ENCODE data around the gene IFTAP. TPM values are rescaled to one million over a fixed set of nuclear protein-coding genes. Genes with fewer than 3 reads are reported as not detected.

IFTAP gene
- total RNA-seq, 1 experiment from 2014 or later = 19.9 TPM

DNA sequence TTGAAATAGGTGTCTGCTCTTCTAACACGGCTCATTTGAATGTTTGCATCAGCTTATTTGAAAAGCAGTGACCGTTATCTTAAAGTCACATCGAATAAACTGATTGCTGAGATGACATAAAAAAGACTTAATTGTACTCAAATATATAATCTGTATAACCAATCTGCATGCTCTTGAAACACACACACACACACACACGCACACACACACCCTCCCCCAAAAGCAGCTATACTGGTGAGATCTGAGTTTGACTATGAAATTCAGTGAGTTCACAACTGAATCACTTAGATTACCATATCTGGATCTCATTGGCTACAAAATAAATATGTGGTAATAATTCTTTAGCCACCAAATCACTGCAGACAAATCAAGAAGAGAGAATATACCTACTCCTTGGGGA is 3.8 kb upstream of the IFTAP start:
- H3K18ac ChIP-seq (ENCODE audit: insufficient read length, low read depth, low read length) = no peak overlapping the region
- no peak overlapping the region for H3K9ac ChIP-seq (ENCODE audit: extremely low read depth, insufficient read length, low read length)
- no peak overlapping the region for H2AK5ac ChIP-seq (ENCODE audit: insufficient read length, low read length)
- no peak overlapping the region for H2BK15ac ChIP-seq (ENCODE audit: low read depth, low read length)
- H3K27me3 Mint-ChIP-seq (ENCODE audit: low read depth) = peaks cover 55% of the 10 kb centered on the region
- no peak overlapping the region for H4K91ac ChIP-seq (ENCODE audit: insufficient read length, low read depth, low read length)
- H3K23ac ChIP-seq (ENCODE audit: insufficient read length, low read depth, low read length) = no peak overlapping the region
- H3T11ph ChIP-seq (ENCODE audit: low read length) = no peak overlapping the region
- no peak overlapping the region for H3K4me2 ChIP-seq (ENCODE audit: insufficient read depth, insufficient read length, low read length)
- H2AFZ ChIP-seq (ENCODE audit: low read length) = no peak overlapping the region
- no peak overlapping the region for H2BK120ac ChIP-seq (ENCODE audit: low read depth, low read length, poor library complexity, severe bottlenecking)
- H4K8ac ChIP-seq (replicated peaks; ENCODE audit: insufficient read length, low read depth, low read length) = no peak overlapping the region
- no peaks in the 10 kb centered on the region for H3K9me3 Mint-ChIP-seq
- no CpG with 5 or more reads among the region's 4 CpGs for WGBS (ENCODE audit: extremely low coverage, insufficient read length, low lambda C conversion rate)
- H4K5ac ChIP-seq (ENCODE audit: insufficient read length, low read depth, low read length) = no peak overlapping the region
- no peak overlapping the region for H2BK12ac ChIP-seq (ENCODE audit: insufficient read length, low read depth, low read length)
- no peak overlapping the region for H3K56ac ChIP-seq (ENCODE audit: insufficient read length, low read depth, low read length)
- no peaks in the 10 kb centered on the region for H3K79me2 ChIP-seq (ENCODE audit: insufficient read depth, low read length)
- no peaks in the 10 kb centered on the region for H4K20me1 ChIP-seq (ENCODE audit: control insufficient read depth, insufficient read depth, insufficient read length)
- no peaks in the 10 kb centered on the region for H3K36me3 Mint-ChIP-seq (ENCODE audit: insufficient read depth in 1 of 3, low read depth in 3 of 3)
- no peak overlapping the region for H2BK20ac ChIP-seq (ENCODE audit: low read depth, low read length, poor library complexity, severe bottlenecking)
- H3K27me3 ChIP-seq (ENCODE audit: insufficient read depth, low read length) = no peaks in the 10 kb centered on the region
- no peak for TF ChIP-seq CTCF (conservative IDR thresholded peaks at IDR 0.05)
- no peak overlapping the region for H3K27ac ChIP-seq (ENCODE audit: insufficient read length, low read depth, low read length)
- H3K4me1 Mint-ChIP-seq = peaks cover 5 to 6% of the 10 kb centered on the region in 2 experiments
- no peak overlapping the region for H3K27ac Mint-ChIP-seq
- no peaks in the 10 kb centered on the region for H3K9me3 ChIP-seq (ENCODE audit: control insufficient read depth, low read depth, low read length)
- DNase-seq = no peak
- no peak overlapping the region for H3K14ac ChIP-seq (ENCODE audit: insufficient read depth, low read length)
- H3K79me1 ChIP-seq (ENCODE audit: insufficient read depth, low read depth, low read length, poor library complexity, severe bottlenecking) = no peaks in the 10 kb centered on the region
- H3K23me2 ChIP-seq (ENCODE audit: insufficient read length, low read depth, low read length, poor library complexity, severe bottlenecking) = no peaks in the 10 kb centered on the region
- no peak overlapping the region for H3K4me3 Mint-ChIP-seq
- no peak overlapping the region for H3K4ac ChIP-seq (ENCODE audit: low read depth, low read length)
- H2BK5ac ChIP-seq (ENCODE audit: insufficient read length, low read length) = no peak overlapping the region
- H3K4me1 ChIP-seq (ENCODE audit: insufficient read depth, low read length) = no peaks in the 10 kb centered on the region

All from H9 (cell line).